Keratinocyte (primary cell): ENCODE measurements around the gene CWH43. TPM values are rescaled to one million over a fixed set of nuclear protein-coding genes. Genes with fewer than 3 reads are reported as not detected.
"Not testable (repeated sequence)": the region's sequence is repeated elsewhere in the genome, so short reads cannot be mapped to it uniquely, and the experiment has no call there.

Source experiments
- DNase-seq: peaks from one replicate; pipeline ENCODE4 v3.0.0-alpha.2; 2011; ENCODE audit warnings: low read depth, missing footprints, low spot score
- FAIRE-seq: peaks from 2 replicates; lab custom pipeline; 2011; peaks lifted over from hg19 to GRCh38; lab: Jason Lieb, UNC
- H2AFZ ChIP-seq: 2 replicates; pipeline ENCODE4 v1.6.0; 2012; ENCODE audit warnings: low read length, control low read depth, inconsistent platforms; ENCODE audit not compliant: control insufficient read depth
- H3K27ac ChIP-seq: 2 replicates; pipeline ENCODE4 v1.5.1; 2011; ENCODE audit warnings: low read length; ENCODE audit not compliant: control insufficient read depth, insufficient read depth
- H3K27me3 ChIP-seq: 3 replicates; pipeline ENCODE4 v1.6.0; 2011; ENCODE audit warnings: low read length; ENCODE audit not compliant: control insufficient read depth, insufficient read depth; ENCODE audit errors: extremely low read depth
- H3K36me3 ChIP-seq, 2 experiments: 2 replicates in 1 of 2; 3 replicates in 1 of 2; pipeline ENCODE4 v1.5.1; 2011; ENCODE audit warnings: low read length in 2 of 2, mild to moderate bottlenecking in 1 of 2; ENCODE audit not compliant: control insufficient read depth in 2 of 2, insufficient read depth in 2 of 2; ENCODE audit errors: extremely low read depth in 1 of 2
- H3K4me1 ChIP-seq: 3 replicates; pipeline ENCODE4 v1.5.1; 2011; ENCODE audit warnings: low read length; ENCODE audit not compliant: control insufficient read depth, insufficient read depth; ENCODE audit errors: extremely low read depth
- H3K4me2 ChIP-seq: 3 replicates; pipeline ENCODE4 v1.6.0; 2011; ENCODE audit warnings: low read depth, low read length; ENCODE audit not compliant: control insufficient read depth, insufficient read depth; ENCODE audit errors: extremely low read depth
- H3K4me3 ChIP-seq, 3 experiments: fragments of 200-600 bp in 1 of 3; sonication (generic) in 1 of 3; 2 replicates in 2 of 3; 3 replicates in 1 of 3; pipeline ENCODE4 v1.5.1; 2011 to 2016; ENCODE audit warnings: low read length in 3 of 3, mild to moderate bottlenecking in 3 of 3, control low read depth in 2 of 3, inconsistent platforms in 1 of 3, low read depth in 1 of 3, mixed read lengths in 1 of 3, mixed run types in 1 of 3, moderate library complexity in 1 of 3; ENCODE audit not compliant: control insufficient read depth in 2 of 3, insufficient read depth in 2 of 3; ENCODE audit errors: extremely low read depth in 1 of 3
- H3K79me2 ChIP-seq: 2 replicates; pipeline ENCODE4 v1.6.0; 2012; ENCODE audit warnings: low read length; ENCODE audit not compliant: control insufficient read depth, insufficient read depth
- H3K9ac ChIP-seq: 3 replicates; pipeline ENCODE4 v1.6.0; 2011; ENCODE audit warnings: low read length; ENCODE audit not compliant: control insufficient read depth, insufficient read depth; ENCODE audit errors: extremely low read depth
- H3K9me1 ChIP-seq: 3 replicates; pipeline ENCODE4 v1.6.0; 2011; ENCODE audit warnings: low read length; ENCODE audit not compliant: control insufficient read depth, insufficient read depth; ENCODE audit errors: extremely low read depth
- H3K9me3 ChIP-seq: 2 replicates; pipeline ENCODE4 v1.5.1; 2012; ENCODE audit warnings: low read depth, low read length; ENCODE audit not compliant: control insufficient read depth
- H4K20me1 ChIP-seq: 3 replicates; pipeline ENCODE4 v1.6.0; 2011; ENCODE audit warnings: low read length; ENCODE audit not compliant: control insufficient read depth, insufficient read depth; ENCODE audit errors: extremely low read depth
- dilution Hi-C: fragments of 300-500 bp; cut with MboI; formaldehyde crosslinking; loops from one replicate; pipeline ENCODE4 v1.7.0; 2020; ENCODE audit warnings: low sequenced_read_pairs; ENCODE audit not compliant: extremely low pct_ligation_motif_present
- polyA plus RNA-seq, 5 experiments: library from polyadenylated mRNA; depleted of rRNA in 3 of 5; stranded (reverse) in 3 of 5; stranded (forward) in 1 of 5; unstranded in 1 of 5; fragments of >200 nt; gene quantifications; 1 replicate in 1 of 5; 2 replicates in 3 of 5; 3 replicates in 1 of 5; pipeline versions ENCODE4 v1.2.1 to v1.2.3, GENCODE V29; 2011 to 2012; ENCODE audit warnings: missing spikeins in 2 of 5, low read depth in 1 of 5, low replicate concordance in 1 of 5

The CWH43 gene
- polyA plus RNA-seq, 1 donor (not counting 4 experiments of a cell fraction or from before 2014, with no cell fraction given), result 10.9 TPM

DNA sequence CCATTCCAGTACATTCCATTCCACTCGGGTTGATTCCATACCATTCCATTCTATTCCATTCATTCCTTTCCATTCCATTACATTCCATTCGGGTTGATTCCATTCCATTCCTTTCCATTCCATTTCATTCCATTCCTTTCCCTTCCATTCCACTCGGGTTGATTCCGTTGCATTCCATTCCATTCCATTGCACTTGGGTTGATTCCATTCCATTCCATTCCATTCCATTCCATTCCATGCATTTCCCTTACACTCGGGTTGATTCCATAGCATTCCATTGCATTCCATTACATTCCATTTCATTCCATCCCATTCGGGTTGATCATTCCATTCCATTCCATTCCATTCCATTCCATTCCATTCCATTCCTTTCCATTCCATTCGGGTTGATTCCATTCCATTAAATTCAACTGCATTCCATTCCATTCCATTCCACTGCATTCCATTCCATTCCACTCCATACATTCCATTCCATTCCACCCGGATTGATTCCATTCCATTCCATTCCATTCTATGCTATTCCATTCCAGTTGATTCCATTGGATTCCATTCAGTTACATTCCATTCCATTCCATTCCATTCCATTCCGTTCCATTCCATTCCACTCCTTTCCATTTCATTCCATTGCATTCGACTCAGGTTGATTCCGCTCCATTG is 119.3 kb downstream of the CWH43 start:
- H3K9me1 ChIP-seq, H3K79me2 ChIP-seq, dilution Hi-C loops, H3K27me3 ChIP-seq, H3K4me1 ChIP-seq, H2AFZ ChIP-seq, H3K36me3 ChIP-seq, H3K4me2 ChIP-seq, FAIRE-seq, DNase-seq, H4K20me1 ChIP-seq, H3K9ac ChIP-seq, H3K27ac ChIP-seq, H3K4me3 ChIP-seq: not testable (repeated sequence)
- H3K9me3 ChIP-seq, result peaks cover 42% of the 10 kb centered on the region

DNA sequence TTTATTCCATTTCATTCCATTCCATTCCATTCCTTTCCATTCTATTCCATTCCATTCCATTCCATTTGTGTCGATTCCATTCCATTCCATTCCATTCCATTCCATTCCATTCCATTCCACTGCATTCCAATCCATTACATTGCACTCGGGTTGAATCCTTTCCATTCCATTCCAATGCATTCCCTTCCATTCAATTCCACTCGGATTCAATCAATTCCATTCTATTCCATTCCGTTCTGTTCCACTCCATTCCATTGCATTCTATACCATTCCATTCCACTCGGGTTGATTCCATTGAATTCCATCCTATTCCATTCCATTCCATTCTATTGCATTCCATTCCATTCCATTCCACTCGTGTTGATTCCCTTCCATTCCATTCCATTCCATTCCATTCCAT is 121.2 kb downstream of the CWH43 start:
- DNase-seq, H3K9me1 ChIP-seq, dilution Hi-C loops, H3K79me2 ChIP-seq, H3K4me3 ChIP-seq, H3K27me3 ChIP-seq, H4K20me1 ChIP-seq, H3K4me1 ChIP-seq, H3K36me3 ChIP-seq, H3K27ac ChIP-seq, H3K9ac ChIP-seq, H2AFZ ChIP-seq, H3K4me2 ChIP-seq, FAIRE-seq: not testable (repeated sequence)
- peaks cover 50% of the 10 kb centered on the region for H3K9me3 ChIP-seq

DNA sequence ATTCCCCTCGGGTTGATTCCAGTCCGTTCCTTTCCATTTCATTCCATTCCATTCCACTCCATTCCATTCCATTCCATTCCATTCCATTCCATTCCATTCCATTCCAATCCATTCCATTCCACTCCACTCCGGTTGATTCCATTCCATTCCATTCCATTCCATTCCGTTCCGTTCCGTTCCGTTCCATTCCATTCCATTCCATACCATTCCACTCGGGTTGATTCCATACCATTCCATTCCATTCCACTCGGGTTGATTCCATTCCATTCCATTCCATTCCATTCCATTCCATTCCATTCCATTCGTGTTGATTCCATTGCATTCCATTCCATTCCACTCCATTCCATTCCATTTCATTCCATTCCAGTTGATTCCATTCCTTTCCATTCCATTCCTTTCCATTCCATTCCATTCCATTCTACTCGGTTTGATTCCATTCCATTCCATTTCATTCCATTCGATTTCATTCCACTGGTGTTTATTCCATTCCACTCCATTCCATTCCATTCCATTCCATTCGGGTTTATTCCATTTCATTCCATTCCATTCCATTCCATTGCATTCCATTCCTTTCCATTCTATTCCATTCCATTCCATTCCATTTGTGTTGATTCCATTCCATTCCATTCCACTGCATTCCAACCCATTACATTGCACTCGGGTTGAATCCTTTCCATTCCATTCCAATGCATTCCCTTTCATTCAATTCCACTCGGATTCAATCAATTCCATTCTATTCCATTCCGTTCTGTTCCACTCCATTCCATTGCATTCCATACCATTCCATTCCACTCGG is 122.3 kb downstream of the CWH43 start:
- H2AFZ ChIP-seq, H3K27me3 ChIP-seq, H3K27ac ChIP-seq, H3K79me2 ChIP-seq, H3K9me1 ChIP-seq, FAIRE-seq, H3K4me3 ChIP-seq, H3K4me2 ChIP-seq, DNase-seq, H3K9ac ChIP-seq, H4K20me1 ChIP-seq, dilution Hi-C loops, H3K4me1 ChIP-seq, H3K36me3 ChIP-seq: not testable (repeated sequence)
- peaks cover 49% of the 10 kb centered on the region for H3K9me3 ChIP-seq

DNA sequence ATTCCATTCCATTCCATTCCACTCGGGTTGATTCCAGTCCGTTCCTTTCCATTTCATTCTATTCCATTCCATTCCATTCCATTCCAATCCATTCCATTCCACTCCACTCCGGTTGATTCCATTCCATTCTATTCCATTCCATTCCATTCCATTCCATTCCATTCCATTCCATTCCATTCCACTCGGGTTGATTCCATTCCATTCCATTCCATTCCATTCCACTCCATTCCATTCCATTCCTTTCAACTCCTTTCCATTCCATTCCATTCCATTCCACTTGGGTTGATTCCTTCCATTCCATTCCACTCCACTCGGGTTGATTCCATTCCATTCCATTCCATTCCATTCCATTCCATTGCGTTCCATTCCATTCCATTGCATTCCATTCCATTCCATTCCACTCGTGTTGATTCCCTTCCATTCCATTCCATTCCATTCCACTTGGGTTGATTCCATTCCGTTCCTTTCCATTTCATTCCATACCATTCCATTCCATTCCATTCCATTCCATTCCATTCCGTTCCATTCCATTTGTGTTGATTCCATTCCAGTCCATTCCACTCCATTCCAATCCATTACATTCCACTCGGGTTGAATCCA is 123.6 kb downstream of the CWH43 start:
- H3K27me3 ChIP-seq, DNase-seq, H3K9ac ChIP-seq, H3K27ac ChIP-seq, H2AFZ ChIP-seq, H3K4me2 ChIP-seq, H3K9me1 ChIP-seq, dilution Hi-C loops, H3K79me2 ChIP-seq, H3K4me1 ChIP-seq, H3K4me3 ChIP-seq, FAIRE-seq, H4K20me1 ChIP-seq, H3K36me3 ChIP-seq: not testable (repeated sequence)
- H3K9me3 ChIP-seq, result peaks cover 48% of the 10 kb centered on the region
